ENCODE measurements around the gene SMNDC1.

DNA sequence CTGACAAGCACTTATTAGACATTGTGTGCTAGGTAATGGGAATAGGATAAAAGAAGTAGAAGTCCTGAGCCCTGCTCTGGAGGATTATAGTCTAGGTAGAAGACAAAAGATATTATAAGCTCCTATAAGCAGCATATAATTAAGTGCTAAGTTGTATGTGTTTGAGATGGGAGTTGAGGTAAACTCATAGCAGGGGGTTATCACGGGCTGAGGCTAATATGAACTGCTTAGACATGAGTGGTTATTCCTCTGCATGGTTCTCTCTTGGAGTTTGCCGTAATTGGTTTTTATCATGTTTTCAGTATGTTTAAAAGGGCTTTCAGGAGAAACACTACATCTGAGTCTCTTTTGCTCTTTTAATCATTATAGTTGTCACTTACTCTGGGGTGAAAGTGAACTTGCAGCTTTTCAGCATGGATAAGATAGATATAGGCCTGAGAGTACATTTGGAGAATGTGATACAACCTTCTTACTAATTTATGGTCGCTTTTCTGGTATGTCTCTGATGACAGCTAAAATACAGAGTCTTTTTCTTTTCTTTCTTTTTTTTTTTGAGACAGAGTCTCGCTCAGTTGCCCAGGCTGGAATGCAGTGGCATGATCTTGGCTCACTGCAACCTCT, 39.0 kb downstream of the SMNDC1 start:
- TF ChIP-seq CTCF (IDR thresholded peaks at IDR 0.05): no peak
- TF ChIP-seq POLR2AphosphoS5 (IDR thresholded peaks at IDR 0.05): no peak
